Astrocyte (in vitro differentiated cells and primary cell): ENCODE results near the gene TRIL. TPM values are rescaled to one million over a fixed set of nuclear protein-coding genes. Genes with fewer than 3 reads are reported as not detected.

Experiments
- DNase-seq: peaks from one replicate; pipeline ENCODE4 v3.0.0-alpha.2; 2010; ENCODE audit warnings: low read depth
- FAIRE-seq: peaks from 2 replicates; lab custom pipeline; 2011; peaks lifted over from hg19 to GRCh38; lab: Jason Lieb, UNC
- H2AFZ ChIP-seq: 2 replicates; pipeline ENCODE4 v1.6.0; 2012; ENCODE audit warnings: low read depth, low read length, inconsistent platforms
- H3K27ac ChIP-seq: 2 replicates; pipeline ENCODE4 v1.5.1; 2011; ENCODE audit warnings: low read depth, low read length, inconsistent platforms
- H3K27me3 ChIP-seq: 2 replicates; pipeline ENCODE4 v1.6.0; 2011; ENCODE audit warnings: low read length, inconsistent platforms; ENCODE audit not compliant: insufficient read depth
- H3K36me3 ChIP-seq: 2 replicates; pipeline ENCODE4 v1.5.1; 2011; ENCODE audit warnings: low read length, inconsistent platforms; ENCODE audit not compliant: insufficient read depth
- H3K4me1 ChIP-seq: 2 replicates; pipeline ENCODE4 v1.5.1; 2011; ENCODE audit warnings: low read length, inconsistent platforms; ENCODE audit not compliant: insufficient read depth
- H3K4me2 ChIP-seq: 2 replicates; pipeline ENCODE4 v1.6.0; 2012; ENCODE audit warnings: low read length, inconsistent platforms
- H3K4me3 ChIP-seq: 2 replicates; pipeline ENCODE4 v1.5.1; 2011; ENCODE audit warnings: low read depth, mild to moderate bottlenecking, low read length, inconsistent platforms; ENCODE audit not compliant: insufficient read depth
- H3K79me2 ChIP-seq: 2 replicates; pipeline ENCODE4 v1.6.0; 2012; ENCODE audit warnings: mild to moderate bottlenecking, low read length, inconsistent platforms; ENCODE audit not compliant: insufficient read depth
- H3K9ac ChIP-seq: 2 replicates; pipeline ENCODE4 v1.6.0; 2012; ENCODE audit warnings: mild to moderate bottlenecking, low read length, inconsistent platforms
- H3K9me3 ChIP-seq: 2 replicates; pipeline ENCODE4 v1.5.1; 2012; ENCODE audit warnings: low read depth, mild to moderate bottlenecking, low read length, inconsistent platforms; ENCODE audit not compliant: insufficient read depth
- H4K20me1 ChIP-seq: 2 replicates; pipeline ENCODE4 v1.6.0; 2012; ENCODE audit warnings: low read length, inconsistent platforms; ENCODE audit not compliant: insufficient read depth
- H3K27ac Mint-ChIP-seq: one replicate; pipeline ENCODE4 v1.8.0; 2021; ENCODE audit warnings: mild to moderate bottlenecking, mixed read lengths; ENCODE audit not compliant: unreplicated experiment
- H3K27me3 Mint-ChIP-seq: one replicate; pipeline ENCODE4 v1.8.0; 2021; ENCODE audit warnings: low read depth, mixed read lengths; ENCODE audit not compliant: unreplicated experiment
- H3K36me3 Mint-ChIP-seq: one replicate; pipeline ENCODE4 v1.8.0; 2021; ENCODE audit warnings: low read depth, mixed read lengths; ENCODE audit not compliant: unreplicated experiment
- H3K4me1 Mint-ChIP-seq: one replicate; pipeline ENCODE4 v1.8.0; 2021; ENCODE audit warnings: low read depth, mixed read lengths; ENCODE audit not compliant: unreplicated experiment
- H3K4me3 Mint-ChIP-seq: one replicate; pipeline ENCODE4 v1.8.0; 2021; ENCODE audit warnings: mild to moderate bottlenecking, moderate library complexity, mixed read lengths; ENCODE audit not compliant: unreplicated experiment
- H3K9me3 Mint-ChIP-seq: one replicate; pipeline ENCODE4 v1.8.0; 2021; ENCODE audit warnings: mild to moderate bottlenecking, mixed read lengths; ENCODE audit not compliant: unreplicated experiment
- CTCF ChIP-seq: IDR thresholded peaks from 2 replicates; pipeline ENCODE4 v1.5.1; 2011; ENCODE audit warnings: low read depth, mild to moderate bottlenecking, inconsistent platforms, low read length, moderate library complexity; ENCODE audit not compliant: insufficient read depth
- EZH2 ChIP-seq: IDR thresholded peaks from 2 replicates; pipeline ENCODE4 v1.6.1; 2012; ENCODE audit warnings: mild to moderate bottlenecking, low read length, inconsistent platforms; ENCODE audit not compliant: insufficient read depth
- total RNA-seq: library from RNA; stranded (reverse); gene quantifications from 2 replicates; pipeline ENCODE4 v1.2.1, GENCODE V29; 2021

Gene TRIL
- total RNA-seq, 1 donor from 2014 or later, result 0.45 TPM

- H3K9me3 Mint-ChIP-seq, result peaks cover 4% of the 10 kb centered on the region
- Histone ChIP-seq H3K4me2 (no peak overlapping the region), H3K9ac (no peak overlapping the region), H3K9me3 (no peaks in the 10 kb centered on the region), H3K27ac (no peak overlapping the region), H3K4me3 (no peak overlapping the region), H3K4me1 (no peaks in the 10 kb centered on the region), H4K20me1 (no peaks in the 10 kb centered on the region), H3K79me2 (no peaks in the 10 kb centered on the region), H2AFZ (no peak overlapping the region), H3K27me3 (peaks cover 7% of the 10 kb centered on the region), H3K36me3 (no peaks in the 10 kb centered on the region)
- H3K27me3 Mint-ChIP-seq, result peaks cover 17% of the 10 kb centered on the region
- no peaks in the 10 kb centered on the region for H3K4me1 Mint-ChIP-seq
- TF ChIP-seq EZH2 (no peak), CTCF (no peak)
- H3K4me3 Mint-ChIP-seq, result no peak overlapping the region
- no peak overlapping the region for H3K27ac Mint-ChIP-seq
- H3K36me3 Mint-ChIP-seq, result no peaks in the 10 kb centered on the region
- FAIRE-seq (no peak), DNase-seq (no peak)
Measured at GRCh38 chr7:28964056-28964455, 5.9 kb upstream of the TRIL start.

GRCh38 chr7:28961972-28962371 is 3.8 kb upstream of the TRIL start:
- no peak overlapping the region for H3K4me3 ChIP-seq
- no peaks in the 10 kb centered on the region for H4K20me1 ChIP-seq
- FAIRE-seq, result no peak
- no peaks in the 10 kb centered on the region for H3K36me3 ChIP-seq
- H3K4me1 ChIP-seq, result peaks cover 2% of the 10 kb centered on the region
- H3K27me3 ChIP-seq, result peaks cover 15% of the 10 kb centered on the region
- H3K27ac Mint-ChIP-seq, result no peak overlapping the region
- peaks cover 7% of the 10 kb centered on the region for H3K9me3 Mint-ChIP-seq
- H3K4me3 Mint-ChIP-seq, result no peak overlapping the region
- TF ChIP-seq CTCF (no peak), EZH2 (no peak)
- no peaks in the 10 kb centered on the region for H3K9me3 ChIP-seq
- H3K4me1 Mint-ChIP-seq, result no peaks in the 10 kb centered on the region
- no peaks in the 10 kb centered on the region for H3K79me2 ChIP-seq
- H3K9ac ChIP-seq, result no peak overlapping the region
- no peak overlapping the region for H3K27ac ChIP-seq
- DNase-seq, result no peak
- H3K4me2 ChIP-seq, result no peak overlapping the region
- H3K27me3 Mint-ChIP-seq, result peaks cover 30% of the 10 kb centered on the region
- no peak overlapping the region for H2AFZ ChIP-seq
- H3K36me3 Mint-ChIP-seq, result no peaks in the 10 kb centered on the region

- Mint-ChIP-seq H3K27me3 (peaks cover 33% of the 10 kb centered on the region), H3K4me3 (no peak overlapping the region)
Measured at GRCh38 chr7:28960071-28960840, 2.1 kb upstream of the TRIL start.

More at GRCh38 chr7:28960071-28960840, 2.1 kb upstream of the TRIL start:
- no peaks in the 10 kb centered on the region for H3K79me2 ChIP-seq
- no peak overlapping the region for H3K9ac ChIP-seq
- H2AFZ ChIP-seq, result no peak overlapping the region
- Mint-ChIP-seq H3K36me3 (no peaks in the 10 kb centered on the region), H3K4me1 (no peaks in the 10 kb centered on the region), H3K9me3 (peaks cover 7% of the 10 kb centered on the region), H3K27ac (no peak overlapping the region)
- H3K36me3 ChIP-seq, result no peaks in the 10 kb centered on the region
- peaks cover 20% of the 10 kb centered on the region for H3K27me3 ChIP-seq
- no peak for DNase-seq
- H3K9me3 ChIP-seq, result no peaks in the 10 kb centered on the region
- TF ChIP-seq CTCF, result no peak
- no peak for TF ChIP-seq EZH2
- H4K20me1 ChIP-seq, result no peaks in the 10 kb centered on the region
- H3K4me3 ChIP-seq, result no peak overlapping the region
- peaks cover 15% of the 10 kb centered on the region for H3K4me1 ChIP-seq
- no peak for FAIRE-seq
- no peak overlapping the region for H3K27ac ChIP-seq
- H3K4me2 ChIP-seq, result no peak overlapping the region
